NCI-H1417 treated with DMSO at 0.1 percent for 48 hours (cell line): ENCODE data around the gene LAMC3.
"Not testable (repeated sequence)": the region's sequence is repeated elsewhere in the genome, so short reads cannot be mapped to it uniquely, and the experiment has no call there.

Experiments
- DNase-seq: peaks from one replicate; lab custom pipeline; 2025; lab: John Stamatoyannopoulos, UW

LAMC3 gene

DNA sequence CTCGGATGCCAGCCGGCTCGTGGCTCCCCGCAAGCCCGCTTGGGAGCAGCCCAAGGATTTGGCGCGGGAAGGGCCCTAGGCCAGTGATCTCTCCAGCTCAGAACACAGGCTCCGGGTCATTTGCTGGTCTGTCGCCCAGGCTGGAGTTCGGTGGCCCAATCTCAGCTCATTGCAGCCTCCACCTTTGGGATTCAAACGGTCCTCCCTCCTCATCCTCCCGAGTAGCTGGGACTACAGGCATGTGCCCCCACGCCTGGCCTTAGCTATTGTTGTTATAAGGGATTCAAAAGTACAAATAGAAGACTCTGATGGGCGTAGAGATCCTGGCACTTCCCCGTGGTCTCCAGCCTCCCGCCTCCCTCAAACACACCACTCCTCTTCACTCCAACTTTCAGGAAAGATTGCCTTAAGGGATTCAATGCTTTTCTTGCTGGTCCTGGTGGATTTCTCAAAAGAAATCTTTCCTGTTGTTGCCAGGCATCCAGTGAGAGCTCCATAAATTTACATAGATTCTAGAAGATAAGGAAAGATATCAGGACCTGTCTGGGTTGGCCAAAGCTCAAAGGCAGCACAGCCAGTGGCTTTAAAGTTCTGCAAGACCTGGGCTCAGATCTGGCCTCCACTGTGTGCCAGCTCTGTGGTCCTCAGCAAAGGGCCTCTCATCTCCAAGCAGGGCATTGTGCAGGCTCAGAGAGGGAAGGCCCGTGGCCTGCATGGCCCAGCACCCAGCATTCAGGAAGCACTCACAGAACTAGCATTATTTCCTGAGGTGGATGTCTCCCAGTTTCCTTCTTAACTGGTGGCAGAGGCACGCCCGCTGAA lies 88.4 kb downstream of the LAMC3 start:
- no peak for DNase-seq

- DNase-seq: no peak
Observed at GRCh38 chr9:131097948-131098278, 88.9 kb downstream of the LAMC3 start.

DNA sequence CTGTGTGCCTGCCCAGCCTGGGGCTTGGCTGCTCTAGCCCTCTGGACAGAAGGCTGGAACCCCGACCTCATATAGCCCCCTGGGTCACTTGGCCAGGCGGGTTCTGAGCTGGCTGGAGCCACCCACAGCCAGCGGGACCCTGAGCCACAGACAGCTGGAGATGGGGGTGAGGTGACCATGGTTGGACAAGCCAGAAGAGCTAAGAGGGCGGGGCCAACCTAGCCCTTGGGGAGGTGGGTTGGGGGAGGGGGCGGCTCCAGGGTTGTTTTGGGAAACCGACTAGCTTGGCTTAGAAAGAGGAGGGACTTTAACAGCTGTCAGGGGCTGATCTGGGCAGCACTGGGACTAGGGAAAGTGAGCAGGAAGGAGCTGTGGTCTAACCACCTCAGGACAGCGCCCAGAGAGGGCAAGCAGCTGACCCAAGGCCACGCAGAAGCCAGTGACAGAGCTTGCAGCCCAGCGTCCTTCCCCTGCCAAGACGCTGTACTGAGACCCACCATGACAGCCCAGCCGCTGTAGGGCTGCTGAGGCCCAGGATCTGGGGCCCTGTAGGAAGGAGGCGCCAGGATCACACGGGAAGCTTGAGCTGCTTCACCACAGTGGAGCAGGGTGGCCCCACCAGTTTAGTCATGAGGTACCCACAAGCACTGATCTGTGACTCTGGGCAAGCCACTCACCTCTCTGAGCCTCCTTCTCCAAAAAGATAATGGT lies 89.6 kb downstream of the LAMC3 start:
- no peak for DNase-seq

DNA sequence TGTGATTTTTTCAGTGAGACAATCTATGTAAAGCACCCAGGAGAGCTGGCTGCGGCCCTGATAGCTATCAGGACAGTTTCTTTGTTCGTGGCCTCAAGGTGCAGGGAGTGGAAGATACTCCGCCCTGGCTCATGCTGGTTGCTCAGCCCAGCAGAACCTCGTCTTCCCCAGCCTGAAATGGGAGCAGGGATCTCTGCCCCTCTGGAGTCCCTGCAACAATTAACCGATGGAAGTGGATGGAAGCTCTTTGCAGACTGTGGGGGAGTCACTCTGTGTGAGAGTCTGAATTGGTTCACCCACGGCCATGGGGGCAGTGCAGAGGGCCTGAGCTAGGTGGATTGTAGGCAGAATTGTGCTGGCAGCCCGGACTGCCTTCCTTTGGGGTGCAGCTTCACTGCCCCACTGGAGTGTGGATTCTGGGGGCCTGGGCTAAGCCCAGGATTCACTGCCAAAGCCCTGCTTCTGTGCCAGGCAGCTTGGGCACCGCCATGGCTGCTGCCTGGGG lies 90.2 kb downstream of the LAMC3 start:
- DNase-seq: no peak

- DNase-seq: not testable (repeated sequence)
Observed at GRCh38 chr9:131099845-131100244, 90.9 kb downstream of the LAMC3 start.

DNA sequence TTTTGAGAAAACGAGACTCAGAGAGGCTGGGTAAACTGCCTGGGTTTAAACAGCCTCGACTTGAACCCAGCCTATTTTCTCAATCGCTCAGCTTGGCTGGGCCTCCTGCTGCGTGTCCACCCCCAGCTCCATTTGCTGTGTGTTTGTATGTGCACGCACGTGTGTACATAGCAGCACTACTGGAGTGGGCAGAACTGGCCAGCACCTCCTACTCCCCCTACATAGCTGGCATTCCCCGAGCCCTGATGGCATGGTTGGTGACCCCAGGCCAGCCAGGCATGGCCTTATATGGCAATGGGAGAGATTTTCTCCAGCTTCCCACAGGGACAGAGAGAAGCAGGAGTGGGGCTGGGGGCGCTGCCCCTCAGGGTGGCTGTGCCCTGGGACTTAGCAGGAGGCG lies 91.5 kb downstream of the LAMC3 start:
- no peak for DNase-seq

DNA sequence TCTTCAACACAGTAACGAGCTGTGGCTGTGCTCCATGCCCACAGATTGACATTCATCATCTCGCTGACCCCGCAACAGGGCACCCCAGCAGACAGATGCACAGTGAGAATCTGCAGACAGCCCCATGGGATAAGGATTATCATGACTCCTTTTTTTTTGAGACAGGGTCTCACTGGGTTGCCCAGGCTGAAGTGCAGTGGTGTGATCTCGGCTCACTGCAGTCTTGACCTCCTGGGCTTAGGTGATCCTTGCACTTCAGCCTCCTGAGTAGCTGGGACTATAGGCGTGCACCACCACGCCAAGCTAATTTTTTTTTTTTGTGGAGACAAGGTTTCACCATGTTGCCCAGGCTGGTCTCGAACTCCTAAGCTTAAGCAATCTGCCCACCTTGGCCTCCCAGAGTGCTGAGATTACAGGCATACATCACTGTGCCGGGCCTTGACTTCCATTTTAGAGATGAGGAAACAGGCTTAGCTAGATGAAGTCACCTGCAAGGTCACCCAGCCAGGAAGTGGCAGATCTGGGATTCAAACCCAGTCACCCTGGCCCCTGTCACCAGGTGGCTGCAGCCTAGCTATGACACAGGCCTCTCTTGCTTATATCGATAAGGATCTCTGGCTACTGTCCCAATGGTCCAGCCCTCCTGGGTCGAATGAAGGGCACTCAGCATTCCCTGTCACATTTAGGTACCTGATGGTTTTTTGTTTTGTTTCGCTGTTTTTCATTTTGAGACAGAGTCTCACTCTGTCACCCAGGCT lies 92.4 kb downstream of the LAMC3 start:
- no peak for DNase-seq

DNA sequence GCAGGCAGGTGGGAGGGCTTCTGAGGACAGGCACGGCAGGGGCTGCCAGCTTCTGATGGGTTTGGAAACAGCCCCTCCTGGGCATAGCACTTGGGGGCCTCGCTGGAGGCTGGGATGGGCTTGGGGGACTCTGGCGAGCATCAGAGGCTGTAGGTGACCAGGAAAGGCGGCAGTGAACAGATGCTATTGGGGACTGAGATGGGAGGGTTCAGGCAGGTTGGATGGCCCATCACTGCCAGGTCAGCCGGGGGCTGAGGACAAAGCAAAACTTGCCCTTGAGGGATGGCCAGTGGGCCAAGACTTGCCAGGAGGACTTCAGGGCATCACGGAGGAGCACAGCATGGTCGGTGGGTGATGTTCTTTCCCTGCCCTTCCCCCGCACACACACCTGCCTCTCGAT lies 94.0 kb downstream of the LAMC3 start:
- no peak for DNase-seq

GRCh38 chr9:131103535-131103934 lies 94.6 kb downstream of the LAMC3 start:
- DNase-seq: no peak

DNA sequence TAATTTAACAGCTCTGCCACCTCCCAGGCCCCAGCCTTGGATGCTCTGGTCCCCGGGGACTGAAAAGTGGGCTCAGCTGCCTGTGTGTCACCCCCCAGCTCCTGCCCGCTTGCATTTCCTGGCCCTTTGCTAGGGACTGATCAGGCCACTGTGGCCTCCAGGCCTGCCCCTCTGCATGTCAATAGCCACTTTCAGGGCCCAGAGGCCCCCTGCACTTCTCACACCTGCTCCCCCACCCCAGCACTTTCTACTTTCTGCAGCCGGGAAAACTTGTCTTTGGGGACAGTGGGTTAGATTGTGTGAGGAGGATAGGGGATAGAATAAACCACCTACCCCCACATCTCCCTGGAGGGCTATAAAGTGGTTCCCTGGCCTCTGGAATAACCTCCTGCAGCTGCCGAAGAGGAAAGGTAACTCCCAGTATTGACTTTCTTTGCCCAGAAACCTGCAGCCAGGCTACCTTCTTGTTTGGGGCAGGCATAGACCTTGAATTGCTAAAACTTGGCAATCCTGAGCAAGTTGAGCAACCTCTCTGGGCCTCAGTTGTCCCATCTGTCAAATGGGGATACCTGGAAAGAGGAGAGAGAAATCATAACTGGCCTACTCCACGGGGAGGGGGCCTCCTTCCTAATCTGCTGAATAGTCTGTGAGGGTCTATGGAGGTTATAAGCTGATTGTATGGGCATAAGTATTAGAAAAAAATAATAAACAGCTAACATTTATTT lies 95.2 kb downstream of the LAMC3 start:
- no peak for DNase-seq

DNA sequence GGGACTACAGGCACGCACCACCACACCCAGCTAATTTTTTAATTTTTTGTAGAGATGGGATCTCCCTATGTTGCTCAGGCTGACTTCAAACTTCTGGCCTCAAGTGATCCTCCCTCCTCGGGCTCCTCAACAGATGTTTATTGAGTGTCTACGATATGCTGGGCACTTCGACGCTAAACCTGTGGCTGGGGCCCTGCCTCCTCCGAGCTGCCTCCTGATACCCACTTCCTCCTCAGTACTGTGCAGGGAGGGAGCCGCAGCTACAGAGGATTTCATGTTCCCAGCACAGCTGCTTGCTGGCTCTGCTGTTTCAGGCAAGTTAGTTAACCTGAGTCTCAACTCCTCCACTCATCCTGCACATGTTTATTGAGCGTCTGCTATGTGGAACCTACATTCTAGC lies 97.0 kb downstream of the LAMC3 start:
- DNase-seq: no peak

- DNase-seq: no peak
Observed at GRCh38 chr9:131107760-131108159, 98.8 kb downstream of the LAMC3 start.

DNA sequence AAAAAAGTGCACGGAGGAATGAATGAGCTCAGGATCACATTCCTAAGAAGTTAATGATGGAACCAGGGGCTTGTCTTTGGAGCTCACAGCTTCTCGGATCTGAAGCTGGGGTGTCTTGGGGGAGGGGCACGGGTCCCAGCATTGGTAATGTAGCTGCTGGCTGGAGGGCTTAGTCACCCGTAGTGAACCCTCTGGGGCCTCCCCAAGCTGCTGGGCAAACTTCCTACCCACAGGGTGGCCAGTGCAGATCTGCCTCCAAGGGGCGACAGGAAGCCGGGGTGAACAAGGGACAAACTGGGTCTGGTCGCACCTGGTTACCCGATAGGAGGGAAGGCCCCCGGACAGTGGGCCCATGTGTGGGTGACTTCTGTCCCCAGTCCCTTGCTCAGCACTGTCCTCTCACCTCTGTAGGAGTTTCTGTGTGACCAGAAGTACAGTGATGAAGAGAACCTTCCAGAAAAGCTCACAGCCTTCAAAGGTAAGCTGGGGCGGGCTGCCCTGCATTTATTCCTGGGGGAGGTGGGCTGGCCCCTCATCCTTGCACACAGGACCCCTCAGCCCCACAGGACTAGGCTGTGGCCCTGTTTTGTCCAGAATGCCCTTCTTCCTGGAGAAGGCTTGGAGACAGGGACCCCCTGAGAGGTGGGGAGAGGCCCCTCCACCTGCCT lies 102.3 kb downstream of the LAMC3 start:
- DNase-seq: no peak

GRCh38 chr9:131111854-131112311 lies 102.9 kb downstream of the LAMC3 start:
- no peak for DNase-seq

DNA sequence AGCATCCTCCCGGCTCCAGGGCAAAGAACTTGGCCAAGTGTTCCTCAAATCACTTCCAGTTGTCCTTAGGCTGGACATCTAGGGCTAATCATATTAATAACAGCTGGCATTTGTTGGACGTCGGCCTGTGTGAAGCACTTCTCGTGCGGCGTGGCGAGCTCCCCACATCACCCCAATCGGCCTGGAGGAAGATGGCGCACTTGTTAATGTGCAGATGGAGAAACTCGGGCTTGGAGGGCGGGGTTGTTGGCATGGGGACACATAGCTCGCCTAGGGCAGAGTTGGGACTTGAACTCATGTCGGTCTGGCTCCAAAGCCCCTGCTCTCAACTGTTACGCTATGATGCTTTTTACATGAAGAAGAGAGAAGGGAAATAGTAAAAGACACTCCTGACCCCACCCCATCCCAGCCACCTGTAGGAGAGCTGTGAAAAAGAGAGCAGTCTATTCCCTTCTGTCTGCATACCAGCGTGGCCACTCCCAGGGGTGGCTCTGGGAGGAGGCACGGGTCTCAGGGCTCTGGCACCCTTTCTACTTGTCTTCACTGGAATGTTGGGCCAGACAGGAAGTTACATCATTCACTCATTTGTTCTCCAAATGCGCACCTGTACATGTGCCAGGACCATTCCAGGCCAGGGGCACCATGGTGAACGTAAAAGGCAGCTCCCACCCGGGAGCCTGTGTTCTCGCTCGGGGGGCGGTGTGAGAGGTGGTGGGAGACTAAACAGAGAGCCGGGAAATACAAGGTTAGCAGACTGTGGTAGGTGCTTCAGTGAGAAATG lies 103.6 kb downstream of the LAMC3 start:
- no peak for DNase-seq

DNA sequence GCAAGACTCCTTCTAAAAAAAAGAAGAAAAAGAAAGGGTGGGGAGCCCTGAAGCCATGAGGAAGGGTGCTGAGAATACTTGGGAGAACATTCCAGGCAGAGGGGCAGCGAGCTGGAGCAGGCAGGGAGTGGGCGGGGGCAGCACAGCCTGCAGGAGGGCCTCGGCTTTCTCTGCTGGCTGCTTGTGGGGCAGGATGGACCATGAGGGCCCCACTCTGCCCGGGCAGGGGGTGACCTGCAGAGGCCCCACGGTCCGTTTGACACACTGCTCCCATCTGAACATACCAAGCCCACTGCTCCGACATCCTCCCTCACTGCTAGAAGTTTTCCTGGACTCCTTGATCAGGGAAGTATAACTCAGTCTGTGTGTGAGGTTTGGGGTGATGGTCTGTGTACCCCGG lies 104.7 kb downstream of the LAMC3 start:
- no peak for DNase-seq

DNA sequence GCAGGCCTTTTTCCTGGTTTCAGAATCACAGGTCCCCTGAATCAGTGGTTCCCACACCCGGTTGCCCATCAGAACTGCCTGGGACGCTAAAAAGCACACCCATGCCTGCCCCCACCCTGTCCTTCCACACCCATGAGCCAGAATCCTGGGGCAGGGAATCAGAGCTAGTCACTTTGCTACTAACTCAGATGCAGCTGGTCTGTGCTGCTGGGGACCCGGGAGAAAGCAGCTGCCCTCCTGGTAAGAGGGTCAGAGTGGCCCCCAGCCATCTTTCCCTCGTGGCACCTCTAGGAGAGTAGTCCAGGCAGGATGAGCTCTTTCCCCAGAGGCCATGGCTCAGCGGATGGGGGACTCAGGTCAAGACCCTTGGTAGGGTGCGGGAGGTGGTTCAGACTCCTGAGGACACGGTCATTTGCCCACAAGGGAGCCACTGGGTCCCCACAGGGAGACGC lies 105.1 kb downstream of the LAMC3 start:
- no peak for DNase-seq

DNA sequence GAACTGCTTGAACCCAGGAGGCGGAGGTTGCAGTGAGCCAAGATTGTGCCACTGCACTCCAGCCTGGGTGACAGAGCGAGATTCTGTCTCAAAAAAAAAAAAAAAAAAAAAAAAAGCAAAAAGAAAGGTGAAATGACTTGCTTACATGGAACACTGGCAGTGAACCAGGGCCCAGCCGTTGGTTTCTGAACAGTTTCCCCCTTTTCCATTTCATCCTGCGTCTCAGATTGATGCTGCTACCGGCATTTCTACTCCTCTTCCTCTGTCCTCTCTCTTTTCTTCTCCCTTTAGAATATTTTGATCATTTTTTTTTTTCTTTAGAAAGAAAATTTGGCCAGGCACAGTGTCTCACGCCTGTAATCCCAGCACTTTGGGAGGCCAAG lies 106.4 kb downstream of the LAMC3 start:
- DNase-seq: not testable (repeated sequence)

- DNase-seq: no peak
Observed at GRCh38 chr9:131116281-131117120, 107.5 kb downstream of the LAMC3 start.
